HL-60/S4 (cell line): ENCODE data around the gene TMEM108.

ENCODE experiments used
- in situ Hi-C: fragments of 300-500 bp; cut with MboI; formaldehyde crosslinking; loops from 2 replicates; pipeline ENCODE4 v1.14.3; 2022; ENCODE audit warnings: low sequenced_read_pairs

TMEM108 gene

GRCh38 chr3:133375403-133375745 lies 337.2 kb downstream of the TMEM108 start:
- in situ Hi-C loops: loop anchor here (10.0 to 25.0 kb wide), 2 partner anchors 331 to 638 kb away; no protein-coding TSS in a partner anchor

- in situ Hi-C loops: loop anchor here (10.0 to 25.0 kb wide), 2 partner anchors 332 to 640 kb away; no protein-coding TSS in a partner anchor
These were observed 338.6 kb downstream of the TMEM108 start for GRCh38 chr3:133376810-133377209.

- in situ Hi-C loops: loop anchor here (10.0 to 25.0 kb wide), 2 partner anchors 333 to 640 kb away; no protein-coding TSS in a partner anchor
These were observed 339.2 kb downstream of the TMEM108 start for GRCh38 chr3:133377396-133377795.

- in situ Hi-C loops: loop anchor here (10.0 to 25.0 kb wide), 2 partner anchors 335 to 643 kb away; no protein-coding TSS in a partner anchor
These were observed 341.7 kb downstream of the TMEM108 start for GRCh38 chr3:133379926-133380325.

- in situ Hi-C loops: loop anchor here (25.0 kb wide), 1 partner anchor 643 kb away; no protein-coding TSS in a partner anchor
These were observed 342.5 kb downstream of the TMEM108 start for GRCh38 chr3:133380481-133381225.

GRCh38 chr3:133381346-133382109 lies 343.3 kb downstream of the TMEM108 start:
- in situ Hi-C loops: loop anchor here (25.0 kb wide), 1 partner anchor 644 kb away; no protein-coding TSS in a partner anchor

GRCh38 chr3:133383175-133383574 lies 345.0 kb downstream of the TMEM108 start:
- in situ Hi-C loops: loop anchor here (25.0 kb wide), 1 partner anchor 646 kb away; no protein-coding TSS in a partner anchor

GRCh38 chr3:133383741-133384140 lies 345.6 kb downstream of the TMEM108 start:
- in situ Hi-C loops: loop anchor here (25.0 kb wide), 1 partner anchor 646 kb away; no protein-coding TSS in a partner anchor

GRCh38 chr3:133384331-133385027 lies 346.3 kb downstream of the TMEM108 start:
- in situ Hi-C loops: loop anchor here (25.0 kb wide), 1 partner anchor 647 kb away; no protein-coding TSS in a partner anchor

GRCh38 chr3:133386876-133387275 lies 348.7 kb downstream of the TMEM108 start:
- in situ Hi-C loops: loop anchor here (25.0 kb wide), 1 partner anchor 650 kb away; no protein-coding TSS in a partner anchor

- in situ Hi-C loops: loop anchor here (25.0 kb wide), 1 partner anchor 650 kb away; no protein-coding TSS in a partner anchor
These were observed 349.1 kb downstream of the TMEM108 start for GRCh38 chr3:133387341-133387740.

GRCh38 chr3:133388696-133389395 lies 350.7 kb downstream of the TMEM108 start:
- in situ Hi-C loops: loop anchor here (25.0 kb wide), 1 partner anchor 652 kb away; no protein-coding TSS in a partner anchor

GRCh38 chr3:133390715-133391114 lies 352.5 kb downstream of the TMEM108 start:
- in situ Hi-C loops: loop anchor here (25.0 kb wide), 1 partner anchor 653 kb away; no protein-coding TSS in a partner anchor

- in situ Hi-C loops: loop anchor here (25.0 kb wide), 1 partner anchor 656 kb away; no protein-coding TSS in a partner anchor
These were observed 355.0 kb downstream of the TMEM108 start for GRCh38 chr3:133393204-133393603.

- in situ Hi-C loops: loop anchor here (25.0 kb wide), 1 partner anchor 657 kb away; no protein-coding TSS in a partner anchor
These were observed 355.7 kb downstream of the TMEM108 start for GRCh38 chr3:133393691-133394474.

- in situ Hi-C loops: loop anchor here (25.0 kb wide), 1 partner anchor 657 kb away; no protein-coding TSS in a partner anchor
These were observed 356.5 kb downstream of the TMEM108 start for GRCh38 chr3:133394561-133395311.

GRCh38 chr3:133396906-133397305 lies 358.7 kb downstream of the TMEM108 start:
- in situ Hi-C loops: loop anchor here (25.0 kb wide), 1 partner anchor 660 kb away; no protein-coding TSS in a partner anchor

- in situ Hi-C loops: no loop called here
These were observed 361.9 kb downstream of the TMEM108 start, which contains the start of gene BFSP2 for GRCh38 chr3:133400006-133400515. TSS of gene BFSP2 (plus strand) at chr3:133400056. CDS start at chr3:133400084, 28 bp downstream.
